Neutrophil (primary cell): ENCODE results near the gene DOK3.

Experiments
- H3K27ac ChIP-seq: fragments of 200-600 bp; sonication (generic); 2 replicates; pipeline ENCODE4 v1.5.1; 2016; ENCODE audit warnings: mild to moderate bottlenecking, moderate library complexity
- H3K27me3 ChIP-seq: fragments of 200-600 bp; sonication (generic); 2 replicates; pipeline ENCODE4 v1.6.0; 2016; ENCODE audit warnings: mild to moderate bottlenecking
- H3K36me3 ChIP-seq: fragments of 200-600 bp; sonication (generic); 2 replicates; pipeline ENCODE4 v1.5.1; 2017
- H3K4me1 ChIP-seq, 2 experiments: fragments of 200-600 bp in 1 of 2; sonication (generic) in 1 of 2; 1 replicate in 1 of 2; 2 replicates in 1 of 2; pipeline versions ENCODE4 v1.5.1 to v1.6.1; 2013 to 2016; ENCODE audit warnings: low read depth in 1 of 2, low read length in 1 of 2, mild to moderate bottlenecking in 1 of 2, moderate library complexity in 1 of 2; ENCODE audit not compliant: control insufficient read depth in 1 of 2, insufficient read depth in 1 of 2
- H3K4me3 ChIP-seq, 2 experiments: fragments of 200-600 bp in 1 of 2; sonication (generic) in 1 of 2; 1 replicate in 1 of 2; 2 replicates in 1 of 2; pipeline ENCODE4 v1.5.1; 2013 to 2016; ENCODE audit warnings: low read depth in 1 of 2, low read length in 1 of 2, mild to moderate bottlenecking in 1 of 2, moderate library complexity in 1 of 2
- H3K9me3 ChIP-seq: fragments of 200-600 bp; sonication (generic); 2 replicates; pipeline ENCODE4 v1.5.1; 2016
- TF ChIP-seq, protein P1 (sequence below): fragments of 200-600 bp; sonication (generic); IDR thresholded peaks from 2 replicates; pipeline ENCODE4 v1.5.1; 2016; ENCODE audit warnings: antibody characterized with exemption

DOK3 gene

GRCh38 chr5:177475563-177476427 is 33.8 kb downstream of the DOK3 start:
- TF ChIP-seq, protein P1, sequence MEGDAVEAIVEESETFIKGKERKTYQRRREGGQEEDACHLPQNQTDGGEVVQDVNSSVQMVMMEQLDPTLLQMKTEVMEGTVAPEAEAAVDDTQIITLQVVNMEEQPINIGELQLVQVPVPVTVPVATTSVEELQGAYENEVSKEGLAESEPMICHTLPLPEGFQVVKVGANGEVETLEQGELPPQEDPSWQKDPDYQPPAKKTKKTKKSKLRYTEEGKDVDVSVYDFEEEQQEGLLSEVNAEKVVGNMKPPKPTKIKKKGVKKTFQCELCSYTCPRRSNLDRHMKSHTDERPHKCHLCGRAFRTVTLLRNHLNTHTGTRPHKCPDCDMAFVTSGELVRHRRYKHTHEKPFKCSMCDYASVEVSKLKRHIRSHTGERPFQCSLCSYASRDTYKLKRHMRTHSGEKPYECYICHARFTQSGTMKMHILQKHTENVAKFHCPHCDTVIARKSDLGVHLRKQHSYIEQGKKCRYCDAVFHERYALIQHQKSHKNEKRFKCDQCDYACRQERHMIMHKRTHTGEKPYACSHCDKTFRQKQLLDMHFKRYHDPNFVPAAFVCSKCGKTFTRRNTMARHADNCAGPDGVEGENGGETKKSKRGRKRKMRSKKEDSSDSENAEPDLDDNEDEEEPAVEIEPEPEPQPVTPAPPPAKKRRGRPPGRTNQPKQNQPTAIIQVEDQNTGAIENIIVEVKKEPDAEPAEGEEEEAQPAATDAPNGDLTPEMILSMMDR = no peak
- H3K9me3 ChIP-seq = no peaks in the 10 kb centered on the region
- H3K27me3 ChIP-seq = peaks cover 50% of the 10 kb centered on the region
- H3K27ac ChIP-seq = no peak overlapping the region
- H3K36me3 ChIP-seq = peaks cover 30% of the 10 kb centered on the region
- H3K4me1 ChIP-seq = peaks cover 51 to 72% of the 10 kb centered on the region in 2 experiments
- no peak overlapping the region for H3K4me3 ChIP-seq

DNA sequence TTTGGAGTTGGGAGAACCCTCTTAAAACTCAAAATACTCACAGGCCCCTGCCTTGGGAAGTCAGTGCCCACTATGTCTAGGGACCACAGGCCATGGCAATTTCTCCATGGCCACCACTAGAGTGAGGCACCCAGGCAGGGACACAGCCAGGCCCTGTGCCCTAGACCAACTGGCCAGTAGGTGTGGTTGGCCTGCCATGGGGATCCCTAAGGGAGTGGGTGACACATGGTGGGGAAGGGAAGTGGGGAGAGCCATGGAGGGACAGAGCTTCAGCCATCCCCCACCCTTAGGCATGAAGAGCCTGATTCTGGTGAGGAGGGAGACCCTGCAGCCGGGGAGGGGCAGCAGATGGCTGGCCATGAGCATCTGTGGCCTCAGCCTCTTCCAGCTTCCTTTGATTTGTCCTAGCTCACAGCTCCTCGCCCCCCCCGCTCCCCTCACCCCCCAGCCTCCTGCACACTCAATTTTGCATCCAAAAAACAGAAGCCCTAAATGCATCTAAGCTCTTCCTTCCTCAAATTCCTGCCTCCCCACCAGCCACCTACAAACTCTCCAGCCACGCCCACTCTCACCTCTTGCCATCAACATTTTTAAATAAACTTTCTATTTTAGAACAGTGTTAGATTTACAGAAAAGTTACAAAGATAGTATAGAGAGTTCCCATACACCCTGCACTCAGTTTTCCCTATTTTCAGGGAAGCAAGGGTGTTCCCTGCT is 34.6 kb downstream of the DOK3 start:
- H3K4me1 ChIP-seq = peaks cover 50 to 71% of the 10 kb centered on the region in 2 experiments

DNA sequence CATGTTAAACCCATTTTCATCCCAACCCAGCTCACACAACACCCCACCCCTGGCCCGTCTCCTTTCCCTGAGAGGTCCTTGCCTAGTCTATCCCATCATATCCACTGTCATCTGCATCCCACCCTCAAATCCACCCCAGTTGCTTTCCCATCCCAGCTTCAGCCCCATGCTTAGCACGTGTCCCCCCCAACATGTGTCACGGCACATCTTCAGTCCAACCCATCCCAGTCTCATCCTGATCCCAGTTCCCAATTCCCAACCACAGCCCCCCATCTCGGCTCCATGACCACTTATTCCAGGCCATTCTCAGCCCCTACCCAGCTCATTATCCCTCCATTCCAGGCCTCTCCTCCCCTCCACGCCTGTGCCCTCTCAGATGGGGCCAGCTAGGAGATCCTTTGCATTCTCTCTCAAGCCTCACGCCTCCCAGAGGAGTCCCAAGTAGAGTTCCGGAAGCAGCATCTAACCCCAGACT is 35.6 kb downstream of the DOK3 start:
- TF ChIP-seq, protein P1 = no peak
- peaks cover 66% of the 10 kb centered on the region for H3K27me3 ChIP-seq
- H3K4me1 ChIP-seq = peaks cover 40 to 61% of the 10 kb centered on the region in 2 experiments
- H3K9me3 ChIP-seq = no peaks in the 10 kb centered on the region
- H3K36me3 ChIP-seq = peaks cover 19% of the 10 kb centered on the region
- no peak overlapping the region for H3K4me3 ChIP-seq
- no peak overlapping the region for H3K27ac ChIP-seq

More for the DNA sequence above, 34.6 kb downstream of the DOK3 start:
- H3K36me3 ChIP-seq = peaks cover 28% of the 10 kb centered on the region
- no peaks in the 10 kb centered on the region for H3K9me3 ChIP-seq
- H3K27me3 ChIP-seq = peaks cover 58% of the 10 kb centered on the region
- TF ChIP-seq, protein P1 = no peak
- H3K27ac ChIP-seq = no peak overlapping the region
- peak overlapping the region in 1 of 2 experiments; percentile 28 for H3K4me3 ChIP-seq

DNA sequence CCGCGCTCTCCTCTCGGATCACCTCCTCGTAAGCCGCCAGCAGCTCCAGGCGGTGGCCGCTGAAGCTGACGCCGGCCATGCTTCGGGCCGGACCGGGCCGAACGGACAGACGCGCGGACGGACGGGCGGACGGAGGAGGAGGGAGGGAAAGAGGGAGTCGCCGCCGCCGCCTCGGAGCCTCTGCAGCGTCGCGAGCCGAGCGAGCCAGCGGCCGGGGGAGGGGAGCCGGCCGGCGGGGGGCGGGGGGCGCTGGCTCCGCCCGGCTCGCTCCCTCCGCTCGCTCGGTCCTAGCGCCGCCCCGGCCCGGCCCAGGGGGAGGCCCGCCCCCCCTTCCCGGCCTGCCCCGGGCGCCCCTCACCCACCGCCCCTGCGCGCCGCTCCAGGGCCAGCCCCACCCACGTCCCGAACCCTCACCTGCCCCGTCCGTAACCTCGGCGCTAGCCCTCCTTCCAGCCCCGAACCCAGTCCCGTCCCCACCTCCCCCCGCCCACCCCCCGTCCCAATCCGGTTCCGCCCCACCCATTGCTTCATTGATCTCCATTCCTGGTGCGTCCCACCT is 36.1 kb downstream of the DOK3 start, which contains the start of gene DBN1:
Gene DBN1, minus strand, starts transcription at position 192 of the 559 bp plus-strand sequence. Its CDS starts 113 bp downstream, at position 79.
- Histone ChIP-seq H3K9me3 (no peaks in the 10 kb centered on the region), H3K36me3 (peaks cover 13% of the 10 kb centered on the region), H3K4me3 (peak within 1 kb of the TSS; percentile 25 to 64), H3K27ac (no peak within 1 kb of the TSS), H3K4me1 (peaks cover 35 to 56% of the 10 kb centered on the region in 2 experiments), H3K27me3 (peaks cover 66% of the 10 kb centered on the region)
- TF ChIP-seq, protein P1 = no peak
